ENCODE results near the gene LRBA.
"Not testable (repeated sequence)": the region's sequence is repeated elsewhere in the genome, so short reads cannot be mapped to it uniquely, and the experiment has no call there.

The LRBA gene

GRCh38 chr4:150391052-150391451 is 624.0 kb downstream of the LRBA start:
- DNase-seq = no peak

GRCh38 chr4:150390531-150390910 is 624.6 kb downstream of the LRBA start:
- DNase-seq = no peak

GRCh38 chr4:150389896-150390530 is 625.1 kb downstream of the LRBA start:
- no peak for DNase-seq

- DNase-seq = no peak
Measured at GRCh38 chr4:150387981-150388380, 627.1 kb downstream of the LRBA start.

GRCh38 chr4:150386415-150386814 is 628.7 kb downstream of the LRBA start:
- not testable (repeated sequence) for DNase-seq

- DNase-seq = peak; percentile 12 to 35
Measured at GRCh38 chr4:150385606-150386005, 629.5 kb downstream of the LRBA start.

- DNase-seq = no peak
Measured at GRCh38 chr4:150384249-150384648, 630.8 kb downstream of the LRBA start.

GRCh38 chr4:150382028-150382427 is 633.1 kb downstream of the LRBA start:
- DNase-seq = no peak

- no peak for DNase-seq
Measured at GRCh38 chr4:150381609-150382008, 633.5 kb downstream of the LRBA start.

- no peak for DNase-seq
Measured at GRCh38 chr4:150381036-150381435, 634.0 kb downstream of the LRBA start.

GRCh38 chr4:150379454-150379853 is 635.6 kb downstream of the LRBA start:
- DNase-seq = no peak

- DNase-seq = no peak
Measured at GRCh38 chr4:150375025-150375424, 640.1 kb downstream of the LRBA start.

GRCh38 chr4:150371869-150372268 is 643.2 kb downstream of the LRBA start:
- DNase-seq = no peak

- DNase-seq = no peak
Measured at GRCh38 chr4:150369434-150370380, 645.4 kb downstream of the LRBA start.

- no peak for DNase-seq
Measured at GRCh38 chr4:150368667-150369066, 646.4 kb downstream of the LRBA start.

- DNase-seq = no peak
Measured at GRCh38 chr4:150367326-150367725, 647.8 kb downstream of the LRBA start.

GRCh38 chr4:150366487-150366999 is 648.5 kb downstream of the LRBA start:
- peak; percentile 67 to 85 for DNase-seq

- DNase-seq = peak in 1 of 2 experiments; percentile 0
Measured at GRCh38 chr4:150363721-150364688, 651.1 kb downstream of the LRBA start.

GRCh38 chr4:150358691-150359090 is 656.4 kb downstream of the LRBA start:
- no peak for DNase-seq

GRCh38 chr4:150357829-150358228 is 657.3 kb downstream of the LRBA start:
- no peak for DNase-seq

GRCh38 chr4:150355858-150356455 is 659.1 kb downstream of the LRBA start:
- no peak for DNase-seq

- no peak for DNase-seq
Measured at GRCh38 chr4:150355418-150355817, 659.7 kb downstream of the LRBA start.

Measured in NCI-H187 (cell line).